Activated naive CD4-positive, alpha-beta T cell treated with anti-CD3 and anti-CD28 coated beads, Interleukin-2, amount 50 U/mL, for 16 hours (primary cell): ENCODE results near the gene RNF150.

Experiments
- DNase-seq: peaks from one replicate; pipeline ENCODE4 v3.0.0-alpha.2; 2020

RNF150 gene

DNA sequence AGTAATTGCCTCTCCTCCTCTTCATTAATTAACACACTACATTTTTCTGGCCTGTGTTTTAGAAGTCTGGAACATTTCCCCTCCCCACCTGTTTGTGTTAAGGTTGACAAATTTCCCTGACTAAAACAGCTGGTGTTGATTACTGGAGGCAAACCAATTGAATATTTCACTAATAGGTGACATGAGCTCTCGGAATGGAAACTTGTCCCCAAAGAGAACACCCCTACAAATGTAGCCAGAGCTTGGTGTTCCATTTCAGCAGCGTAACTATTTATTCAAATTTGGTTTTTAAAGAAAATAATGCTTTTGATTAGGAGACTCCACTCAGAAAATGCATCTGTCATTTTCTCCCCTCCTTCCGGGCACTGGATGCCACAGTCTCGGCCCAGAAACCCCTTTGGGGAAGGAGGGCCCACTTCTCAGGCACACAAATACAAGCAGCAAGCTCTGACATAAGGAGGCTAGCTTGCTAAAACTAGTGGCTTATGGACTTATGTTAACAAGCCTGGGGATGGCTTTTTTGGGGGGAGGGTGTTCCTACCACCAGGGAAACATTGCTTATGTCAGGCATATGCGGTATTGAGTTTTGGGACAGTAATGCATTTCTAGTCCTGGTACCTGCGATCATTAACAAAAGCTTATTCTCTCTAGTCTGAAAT, 2.2 kb downstream of the RNF150 start:
- no peak for DNase-seq

DNA sequence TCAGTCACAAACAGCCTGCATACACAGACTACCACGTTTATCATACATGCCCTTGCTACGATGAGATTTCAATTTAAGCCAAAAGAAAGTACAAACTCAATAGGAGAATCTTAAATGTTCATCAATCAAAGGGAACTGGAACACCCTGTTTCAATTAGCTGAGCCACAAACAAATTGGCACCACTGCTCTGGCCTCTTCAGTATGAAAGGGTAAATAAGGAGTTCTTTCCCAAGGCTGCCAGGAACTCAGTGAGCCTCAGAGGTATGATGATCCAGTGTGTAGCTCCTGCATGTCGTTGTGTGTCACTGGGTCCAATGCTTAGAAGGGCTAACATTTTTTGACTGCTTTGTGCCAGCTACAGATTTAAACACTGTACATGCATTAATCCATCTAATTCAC, 5.4 kb downstream of the RNF150 start:
- DNase-seq, result no peak

DNA sequence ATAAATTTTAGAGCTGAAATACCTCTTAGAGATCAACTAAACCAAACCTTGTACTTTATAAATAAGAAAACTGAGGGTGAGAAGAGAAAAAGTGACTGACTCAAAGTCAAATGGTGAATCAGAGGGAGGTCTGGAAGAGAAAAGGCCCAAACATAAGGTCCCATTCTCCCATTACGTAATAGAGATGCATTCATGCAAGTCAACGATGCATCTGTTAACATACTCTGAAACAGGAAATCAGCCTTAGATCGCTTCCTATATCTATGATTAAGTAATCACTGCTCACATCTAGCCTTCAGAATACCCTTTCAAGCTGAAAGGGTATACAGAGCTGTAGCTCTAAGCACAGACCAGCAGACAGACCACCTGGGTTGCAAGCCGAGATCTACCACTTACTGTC, 6.5 kb downstream of the RNF150 start:
- DNase-seq, result no peak

DNA sequence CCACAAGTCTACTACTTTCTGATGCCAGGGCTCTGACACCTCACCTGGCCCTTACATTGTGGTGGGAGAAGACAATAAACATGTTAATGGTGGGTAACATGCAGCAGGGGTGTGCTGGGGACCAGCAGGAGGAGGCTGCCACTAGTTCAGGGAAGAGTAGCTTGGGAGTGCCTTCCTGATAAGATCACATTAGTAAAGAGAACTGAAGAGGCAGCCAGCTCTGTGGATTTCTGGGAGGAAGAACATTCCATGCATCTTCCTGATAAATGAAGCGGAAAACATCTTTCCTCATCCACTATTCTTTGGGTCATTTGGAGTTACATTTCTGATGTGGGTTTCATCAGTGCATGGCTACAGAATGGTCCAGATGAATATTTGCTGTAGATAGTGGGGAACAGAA, 9.0 kb downstream of the RNF150 start:
- DNase-seq, result no peak

DNA sequence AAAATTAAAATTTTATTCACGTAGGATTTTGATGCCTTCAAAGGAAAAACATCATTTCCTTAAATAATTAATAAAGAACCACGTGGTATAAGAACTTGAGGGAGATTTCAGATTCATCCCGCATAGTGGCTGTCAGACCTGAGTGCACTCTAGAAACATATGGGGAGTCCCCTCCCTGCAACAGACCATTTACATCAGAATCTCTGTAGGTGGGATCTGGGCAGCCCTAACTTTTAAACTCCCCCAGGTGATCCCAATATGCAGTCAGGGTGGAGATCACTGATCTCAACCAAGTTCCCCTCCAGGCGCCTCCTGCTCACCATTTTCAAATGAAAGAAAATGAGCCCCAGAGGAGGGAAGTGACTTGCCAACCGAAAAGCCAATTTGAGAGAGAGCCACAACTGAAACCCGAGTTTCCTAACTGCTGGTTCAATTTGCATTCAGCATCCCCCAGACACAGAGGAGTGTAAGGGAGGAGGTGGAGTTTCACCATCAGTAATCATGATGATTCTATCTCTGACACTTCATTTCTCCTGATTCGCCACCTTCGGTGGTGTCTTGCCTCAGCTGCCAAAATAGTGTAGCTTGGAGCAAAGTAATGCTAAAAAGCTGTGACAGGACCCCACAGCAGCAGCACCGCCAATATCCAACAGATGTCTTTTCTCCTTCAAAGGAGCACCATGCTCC, 11.4 kb downstream of the RNF150 start:
- DNase-seq, result no peak

DNA sequence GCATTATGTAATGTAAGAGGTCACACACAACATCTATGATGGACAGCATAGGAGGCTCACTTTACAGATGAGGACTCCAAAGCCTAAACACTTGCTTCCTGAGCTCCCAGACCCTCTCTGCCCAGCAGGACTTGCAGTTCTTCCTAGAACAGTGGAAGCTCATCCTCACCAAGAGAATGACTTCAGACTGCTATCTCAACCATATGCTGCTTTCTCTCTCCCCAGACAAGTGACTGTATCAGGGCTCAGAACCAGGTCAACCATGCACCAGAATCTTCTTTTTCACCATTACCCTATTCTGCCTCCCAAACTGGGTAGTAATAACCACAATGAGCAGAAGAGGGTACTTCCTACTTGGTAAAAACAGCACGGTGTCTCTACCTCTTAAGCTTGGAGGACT, 12.2 kb downstream of the RNF150 start:
- DNase-seq, result no peak

DNA sequence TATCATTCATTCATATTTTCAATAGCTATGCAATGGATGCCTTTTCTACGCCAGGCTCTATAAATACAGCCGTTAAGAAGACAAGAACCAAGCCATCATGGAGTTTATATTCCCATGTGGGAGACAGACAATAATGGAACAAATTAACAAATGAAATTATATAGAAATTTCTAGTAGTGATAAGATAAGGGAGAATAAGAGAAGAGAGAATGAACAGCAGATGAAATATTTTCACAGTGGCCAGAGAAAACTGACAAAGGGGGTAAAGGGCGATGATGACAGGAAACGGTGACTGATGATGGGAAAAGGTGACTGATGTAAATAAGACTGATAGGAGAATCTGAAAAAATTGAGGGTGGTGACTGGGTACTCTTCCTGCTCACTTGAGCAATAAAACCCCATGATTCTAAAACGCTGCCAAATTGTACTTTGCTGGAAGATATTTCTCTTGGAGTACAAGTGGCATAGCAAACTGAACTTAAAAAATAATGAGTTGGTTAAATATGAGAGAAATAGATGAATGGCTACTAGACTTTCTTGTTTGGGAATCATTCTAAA, 13.2 kb downstream of the RNF150 start:
- no peak for DNase-seq

DNA sequence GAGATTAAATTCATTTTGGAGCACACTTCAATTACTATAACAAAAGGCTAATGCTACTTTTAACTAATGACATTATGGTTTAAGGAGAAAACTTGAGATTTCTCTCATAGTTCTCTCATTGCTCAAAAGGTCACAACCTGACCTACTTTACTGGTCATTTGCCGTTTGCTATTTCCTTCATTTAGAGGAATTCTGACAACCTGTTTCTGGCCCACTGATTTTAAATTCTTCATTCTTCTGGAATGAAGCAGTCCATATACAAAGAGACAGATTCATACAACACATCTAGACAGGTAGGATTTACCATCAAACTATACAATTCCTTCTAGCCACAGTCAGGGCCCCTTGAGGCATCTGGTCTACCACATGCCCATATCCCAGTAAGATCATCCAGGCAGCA, 14.2 kb downstream of the RNF150 start:
- no peak for DNase-seq

DNA sequence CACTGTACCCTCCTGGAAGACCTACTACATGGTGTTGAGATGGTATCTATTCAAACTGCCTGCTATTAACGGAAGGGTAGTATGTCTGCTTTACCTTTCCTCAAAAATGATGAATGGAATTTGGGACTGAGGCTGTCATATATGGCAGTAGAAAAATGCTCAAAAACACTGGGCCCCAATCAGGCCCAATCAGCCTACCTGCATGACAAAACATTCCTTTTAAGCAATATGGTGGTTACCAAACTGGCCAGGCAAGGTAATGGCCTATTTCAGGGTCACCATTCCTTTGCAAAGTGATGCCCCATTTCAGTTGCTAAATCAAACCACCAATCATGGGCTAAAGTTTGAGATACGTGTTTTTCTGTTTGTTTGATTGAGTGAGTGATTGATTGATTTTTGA, 14.9 kb downstream of the RNF150 start:
- DNase-seq, result no peak

DNA sequence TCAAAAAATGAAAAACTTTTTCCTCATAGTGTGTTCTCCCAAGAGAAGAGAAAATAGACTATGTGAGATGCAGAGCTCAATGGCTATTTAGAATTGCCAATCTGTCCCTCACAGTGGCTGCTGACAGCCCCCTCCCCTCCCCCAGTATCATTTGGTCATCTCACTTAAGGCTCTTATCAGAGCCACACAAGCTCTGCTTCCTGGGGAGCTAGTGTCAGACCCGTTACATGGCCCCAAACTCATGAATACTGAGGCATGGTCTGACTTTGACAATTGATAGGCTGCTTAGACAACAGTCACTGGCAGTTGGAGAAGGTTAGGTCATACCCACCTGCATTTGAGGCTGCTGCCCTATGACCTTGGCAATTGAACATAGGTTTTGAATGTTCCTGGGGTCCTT, 15.3 kb downstream of the RNF150 start:
- no peak for DNase-seq

DNA sequence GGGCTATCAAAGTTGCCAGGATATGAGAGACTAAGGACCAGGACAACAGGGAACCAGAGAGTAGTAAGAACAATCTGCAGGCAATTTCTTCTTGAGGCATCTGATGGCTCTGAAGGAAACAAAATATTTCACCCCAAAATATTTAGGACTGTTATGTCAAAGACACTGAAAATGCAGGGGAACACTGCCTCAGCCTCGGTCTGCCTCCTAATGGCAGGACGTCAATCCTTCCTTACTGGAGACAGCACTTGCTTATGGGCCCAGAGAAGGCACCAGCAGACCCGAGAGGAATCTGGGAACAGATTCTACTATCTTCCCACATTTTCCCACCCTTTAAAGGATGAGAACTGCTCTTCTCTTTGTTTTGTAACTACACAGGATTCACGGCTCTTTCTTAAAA, 23.3 kb downstream of the RNF150 start:
- DNase-seq, result no peak

DNA sequence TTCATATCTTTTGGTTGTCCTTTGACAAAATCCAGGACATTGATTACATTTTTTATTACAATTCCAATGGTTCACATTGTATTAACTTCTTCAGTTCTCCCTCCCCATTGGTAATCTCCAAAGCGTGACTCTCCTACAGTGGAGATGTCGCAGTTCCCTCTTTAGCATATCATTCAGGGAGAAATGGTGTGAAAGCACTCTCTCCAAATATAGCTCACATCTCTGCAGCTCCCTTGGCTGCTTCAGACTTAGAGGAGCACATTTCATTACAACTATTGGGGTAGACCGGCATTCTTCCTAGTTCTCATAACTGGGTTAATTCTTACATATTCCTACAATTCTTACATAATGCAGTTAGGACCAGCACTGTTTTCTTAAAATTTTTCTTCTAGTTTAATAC, 25.3 kb downstream of the RNF150 start:
- no peak for DNase-seq

DNA sequence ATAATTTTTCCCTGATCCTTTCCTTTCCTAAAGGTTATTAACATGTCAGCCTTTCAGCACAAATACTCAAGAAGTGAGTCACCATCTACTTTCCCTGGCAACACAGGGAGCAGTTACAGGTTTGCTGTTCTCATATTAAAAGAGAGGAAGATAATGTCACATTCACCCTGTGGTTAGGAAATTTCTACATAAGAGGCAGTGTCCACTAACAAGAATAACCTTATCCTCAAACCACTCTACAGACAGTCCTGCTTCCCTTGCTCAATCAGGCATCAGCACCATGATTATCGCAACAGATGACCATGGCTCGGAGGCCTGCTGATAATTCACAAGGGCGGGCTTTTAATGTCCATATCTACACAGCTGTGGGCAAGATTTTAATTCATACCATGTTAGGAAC, 30.9 kb downstream of the RNF150 start:
- DNase-seq, result no peak

DNA sequence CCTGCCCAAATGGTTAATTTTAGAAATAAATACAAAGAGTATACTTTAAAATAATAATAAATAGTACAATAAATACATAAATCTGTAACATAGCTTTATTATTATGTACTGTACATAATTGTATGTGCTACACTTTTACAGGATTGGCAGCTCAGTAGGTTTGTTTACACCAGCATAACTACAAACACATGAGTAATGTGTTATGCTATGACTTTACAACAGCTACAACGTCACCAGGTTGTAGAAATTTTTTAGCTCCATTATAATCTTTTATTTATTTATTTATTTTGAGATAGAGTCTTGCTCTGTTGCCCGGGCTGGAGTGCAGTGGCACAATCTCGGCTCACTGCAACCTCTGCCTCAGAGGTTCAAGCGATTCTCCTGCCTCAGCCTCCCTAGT, 31.8 kb downstream of the RNF150 start:
- DNase-seq, result no peak

DNA sequence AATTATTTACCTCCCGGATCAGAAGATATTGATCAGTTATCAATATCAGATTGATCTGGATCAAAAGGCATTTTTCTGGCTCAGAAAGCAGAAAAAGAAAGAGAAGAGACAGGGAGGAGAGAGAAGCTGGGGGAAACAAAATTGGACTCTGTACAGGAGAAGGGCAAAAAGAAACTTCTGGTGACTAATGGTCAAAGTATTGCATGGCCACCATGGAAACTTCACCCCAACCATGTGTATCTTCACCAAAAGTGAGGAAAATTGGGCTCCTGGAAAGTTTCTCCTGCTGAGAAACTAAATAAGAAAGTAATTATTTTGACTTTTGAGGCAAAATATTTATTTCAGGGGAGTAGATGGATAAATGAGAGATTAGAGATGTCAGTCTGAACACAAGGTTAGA, 33.9 kb downstream of the RNF150 start:
- no peak for DNase-seq

DNA sequence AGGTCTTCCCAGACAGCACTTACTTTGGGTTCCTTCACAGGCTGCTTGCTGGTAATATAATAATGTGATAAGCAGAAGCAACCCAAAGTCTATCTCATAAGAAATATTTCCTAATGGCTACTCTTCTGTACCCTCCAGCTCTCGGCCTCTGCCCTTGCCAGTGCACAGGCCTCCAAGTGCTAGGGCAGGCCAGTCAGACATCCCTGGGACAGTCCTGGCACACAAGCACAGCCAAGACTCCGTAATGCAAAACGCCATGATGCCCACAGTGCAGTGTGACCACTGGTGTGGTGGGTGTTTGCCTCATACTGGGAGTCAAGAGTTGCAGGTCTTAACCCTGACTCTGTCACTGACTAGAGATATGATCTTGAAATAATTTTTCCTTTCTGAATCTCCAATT, 35.1 kb downstream of the RNF150 start:
- DNase-seq, result no peak

DNA sequence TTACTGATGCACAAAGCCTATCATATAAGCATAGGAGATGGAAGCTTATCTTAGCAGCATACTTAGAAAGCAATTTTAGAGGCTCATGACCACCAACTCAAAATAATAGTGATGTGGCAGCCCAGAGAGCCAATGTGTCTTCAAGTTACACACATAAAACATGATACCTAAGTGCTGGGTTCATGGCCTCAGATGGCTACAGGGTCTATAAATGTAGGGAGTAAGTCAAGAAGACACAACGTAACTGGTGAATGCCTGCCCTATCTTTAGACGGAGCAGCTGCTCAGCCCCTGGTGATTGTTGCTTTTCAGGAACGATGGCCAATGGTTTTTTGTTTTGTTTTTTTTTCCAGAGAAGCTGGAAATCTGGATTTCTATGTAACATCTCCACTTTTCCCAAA, 42.8 kb downstream of the RNF150 start:
- no peak for DNase-seq

DNA sequence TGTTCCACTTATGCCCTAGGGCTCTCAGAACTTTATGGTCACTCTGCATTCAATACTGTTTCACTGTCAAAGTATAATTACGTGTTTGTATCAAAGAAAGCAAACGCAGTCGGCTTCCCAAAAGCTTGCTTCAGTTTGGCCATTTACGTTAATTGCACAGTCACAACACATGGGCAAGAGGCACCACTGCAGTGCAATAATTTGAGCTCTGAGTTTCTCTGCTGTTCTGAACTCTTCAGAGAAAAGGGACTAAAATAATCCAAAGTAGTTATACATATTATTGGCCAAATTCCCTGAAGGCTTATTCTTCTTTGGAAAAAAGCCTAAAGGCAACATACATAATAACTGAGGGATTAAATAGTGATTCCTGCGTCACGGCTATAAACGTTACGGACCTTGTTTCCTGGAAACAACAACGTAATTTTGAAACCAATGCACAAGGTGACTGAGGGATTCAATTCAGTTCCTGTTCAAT, 51.3 kb downstream of the RNF150 start:
- DNase-seq, result no peak

DNA sequence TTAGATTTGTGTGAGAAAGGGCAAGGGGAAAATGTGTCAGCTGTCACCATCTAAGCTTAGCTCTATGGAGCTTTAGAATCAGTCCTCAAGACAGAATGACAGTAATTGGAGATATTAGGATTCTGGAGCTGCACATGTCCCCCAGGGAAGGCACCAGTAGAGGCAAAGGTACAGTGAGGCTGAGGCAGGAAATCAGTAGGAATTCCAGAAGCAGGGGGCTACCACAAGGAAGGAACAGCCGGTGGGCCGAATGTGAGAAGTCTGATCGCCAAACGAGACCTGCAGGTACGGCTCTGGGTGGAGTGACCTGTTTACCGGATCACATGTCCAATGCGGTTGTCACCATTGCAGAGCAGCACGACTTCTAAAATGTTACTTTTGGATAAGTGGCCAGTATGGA, 52.6 kb downstream of the RNF150 start:
- no peak for DNase-seq

DNA sequence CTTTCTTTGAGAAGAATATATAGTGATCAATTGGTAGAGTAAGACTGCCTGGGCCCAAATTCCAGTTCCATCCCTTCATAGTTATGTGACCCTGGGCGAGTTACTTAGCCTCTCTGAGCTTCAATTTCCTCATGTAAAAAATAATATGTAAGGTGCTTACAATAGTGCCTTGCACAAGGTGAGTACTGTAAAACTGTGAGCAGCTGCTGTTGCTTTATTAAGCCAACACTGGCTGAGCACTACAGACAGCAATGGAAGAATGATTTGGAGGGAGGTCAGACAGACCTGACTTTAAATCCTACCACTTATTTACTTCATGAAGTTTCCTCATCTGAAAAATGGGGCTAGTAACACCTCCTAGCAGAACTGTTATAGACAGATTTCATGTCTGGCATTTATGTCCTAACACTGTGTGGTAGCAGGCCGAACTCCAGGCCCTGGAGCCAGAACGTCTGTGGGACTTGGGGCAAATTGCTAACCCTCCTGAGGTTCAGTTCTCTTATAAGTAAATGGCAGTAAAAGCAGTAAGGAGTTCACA, 53.8 kb downstream of the RNF150 start:
- no peak for DNase-seq

DNA sequence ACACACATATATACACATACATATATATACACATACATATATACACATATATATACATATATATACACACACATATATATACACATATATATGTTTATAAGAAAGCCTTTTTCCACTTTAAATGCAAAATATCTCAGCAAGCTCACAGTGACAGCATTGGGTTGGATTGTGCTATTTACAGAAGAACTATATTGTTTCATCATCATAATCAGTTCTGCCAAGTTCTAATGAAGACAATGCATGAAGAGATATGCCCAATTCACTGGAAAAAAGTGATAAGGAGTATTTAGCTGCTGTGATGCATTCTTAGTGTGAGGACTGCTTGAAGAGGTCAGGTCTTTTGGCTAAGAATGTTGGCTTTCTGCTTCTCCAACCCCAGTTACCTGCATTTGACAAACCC, 54.4 kb downstream of the RNF150 start:
- DNase-seq, result no peak

DNA sequence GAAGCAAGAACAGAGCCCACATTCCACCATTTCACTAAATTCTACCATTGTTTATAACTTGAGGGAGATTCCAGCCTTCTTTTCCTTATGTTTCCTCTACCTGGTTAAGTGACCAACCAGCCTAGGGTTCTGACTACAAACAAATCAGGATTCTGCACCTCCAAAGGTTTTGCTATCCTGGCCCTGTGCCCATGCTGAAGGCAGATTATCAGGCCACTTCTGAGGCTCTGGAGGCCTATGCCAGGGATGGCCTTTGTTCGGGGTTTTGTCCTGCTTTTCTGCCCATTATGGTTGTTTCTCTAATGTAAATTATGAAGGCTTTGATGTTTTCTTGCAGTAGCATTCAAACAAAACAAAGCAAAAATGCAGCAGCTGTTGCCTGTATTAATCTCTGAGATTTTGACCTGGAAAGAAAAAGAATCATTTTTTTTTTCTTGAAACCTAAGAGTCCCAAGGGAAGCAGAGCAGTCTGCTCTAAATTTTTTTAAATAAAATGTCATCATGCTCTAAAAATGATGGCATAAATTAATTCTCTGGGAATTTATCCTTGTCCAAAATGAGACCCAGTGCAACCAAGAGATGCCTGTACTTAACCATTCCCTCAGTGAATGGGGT, 55.6 kb downstream of the RNF150 start:
- no peak for DNase-seq

DNA sequence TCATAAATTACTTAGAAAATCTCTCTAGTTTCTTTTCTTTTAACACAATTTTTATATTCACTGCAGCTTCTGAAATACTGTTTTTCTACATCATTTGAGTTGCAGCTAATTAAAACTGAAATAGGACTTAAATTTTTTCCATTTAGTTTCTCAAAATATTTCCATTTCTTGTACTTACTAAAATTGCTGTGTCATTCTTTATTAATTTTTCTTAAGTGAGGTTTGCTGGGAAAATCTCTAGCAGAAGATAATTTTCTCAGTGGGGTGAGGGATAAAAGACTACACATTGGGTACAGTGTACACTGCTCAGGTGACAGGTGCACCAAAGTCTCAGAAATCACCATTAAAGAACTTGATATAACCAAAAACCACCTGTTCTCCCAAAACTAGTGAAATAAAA, 57.7 kb downstream of the RNF150 start:
- DNase-seq, result no peak
